Measurements from ENCODE around the gene LTBP3.

LTBP3 gene

GRCh38 chr11:65553301-65554001 is 4.7 kb downstream of the LTBP3 start:
- no peak for DNase-seq

GRCh38 chr11:65552388-65552951 is 5.7 kb downstream of the LTBP3 start:
- DNase-seq = no peak

- DNase-seq = peak; percentile 58
Observed at GRCh38 chr11:65551572-65552387, 6.4 kb downstream of the LTBP3 start.

- no peak for DNase-seq
Observed at GRCh38 chr11:65549096-65549495, 9.1 kb downstream of the LTBP3 start.

GRCh38 chr11:65548395-65548794 is 9.8 kb downstream of the LTBP3 start:
- DNase-seq = no peak

- DNase-seq = no peak
Observed at GRCh38 chr11:65547446-65548125, 10.6 kb downstream of the LTBP3 start.

GRCh38 chr11:65546217-65546958 is 11.8 kb downstream of the LTBP3 start:
- peak; percentile 76 for DNase-seq

GRCh38 chr11:65545853-65546216 is 12.3 kb downstream of the LTBP3 start:
- no peak for DNase-seq

GRCh38 chr11:65542738-65543390 is 15.3 kb downstream of the LTBP3 start:
- no peak for DNase-seq

- DNase-seq = no peak
Observed at GRCh38 chr11:65541093-65541982, 16.8 kb downstream of the LTBP3 start.

GRCh38 chr11:65540290-65541092 is 17.7 kb downstream of the LTBP3 start:
- DNase-seq = peak; percentile 93

GRCh38 chr11:65539744-65540289 is 18.3 kb downstream of the LTBP3 start:
- peak; percentile 80 for DNase-seq

- peak; percentile 50 for DNase-seq
Observed at GRCh38 chr11:65538915-65539743, 19.0 kb downstream of the LTBP3 start.

GRCh38 chr11:65538232-65538914 is 19.8 kb downstream of the LTBP3 start:
- no peak for DNase-seq

GRCh38 chr11:65537620-65538231 is 20.4 kb downstream of the LTBP3 start:
- no peak for DNase-seq

GRCh38 chr11:65537296-65537597 is 20.9 kb downstream of the LTBP3 start:
- no peak for DNase-seq

GRCh38 chr11:65536412-65537295 is 21.5 kb downstream of the LTBP3 start:
- no peak for DNase-seq

Data from NCI-H526 treated with DMSO at 0.1 percent for 48 hours (cell line).